Measurements from ENCODE around the gene PPP1R26.
"Not testable (repeated sequence)": the region's sequence is repeated elsewhere in the genome, so short reads cannot be mapped to it uniquely, and the experiment has no call there.

The PPP1R26 gene

GRCh38 chr9:135479469-135480052 lies at the start of gene PPP1R26:
Gene PPP1R26 (plus strand): TSS chr9:135479782. CDS start chr9:135484511, 4,729 bp downstream.
- no peak for DNase-seq

GRCh38 chr9:135437259-135437658 lies 42.3 kb upstream of the PPP1R26 start:
- no peak for DNase-seq

- not testable (repeated sequence) for DNase-seq
Measured at GRCh38 chr9:135437696-135438095, 41.9 kb upstream of the PPP1R26 start.

- DNase-seq = peak; percentile 20
Measured at GRCh38 chr9:135438581-135439232, 40.9 kb upstream of the PPP1R26 start.

GRCh38 chr9:135439514-135439913 lies 40.1 kb upstream of the PPP1R26 start:
- not testable (repeated sequence) for DNase-seq

GRCh38 chr9:135439916-135440315 lies 39.7 kb upstream of the PPP1R26 start:
- DNase-seq = no peak

- no peak for DNase-seq
Measured at GRCh38 chr9:135440620-135441019, 39.0 kb upstream of the PPP1R26 start.

GRCh38 chr9:135441105-135442071 lies 38.2 kb upstream of the PPP1R26 start:
- not testable (repeated sequence) for DNase-seq

GRCh38 chr9:135442075-135442474 lies 37.5 kb upstream of the PPP1R26 start:
- no peak for DNase-seq

GRCh38 chr9:135443797-135444425 lies 35.7 kb upstream of the PPP1R26 start:
- no peak for DNase-seq

GRCh38 chr9:135447126-135447525 lies 32.5 kb upstream of the PPP1R26 start:
- no peak for DNase-seq

GRCh38 chr9:135448663-135449100 lies 30.9 kb upstream of the PPP1R26 start:
- DNase-seq = no peak

GRCh38 chr9:135449532-135449931 lies 30.1 kb upstream of the PPP1R26 start:
- not testable (repeated sequence) for DNase-seq

- no peak for DNase-seq
Measured at GRCh38 chr9:135450956-135451355, 28.6 kb upstream of the PPP1R26 start.

GRCh38 chr9:135451909-135452308 lies 27.7 kb upstream of the PPP1R26 start:
- DNase-seq = not testable (repeated sequence)

- DNase-seq = no peak
Measured at GRCh38 chr9:135454737-135455136, 24.8 kb upstream of the PPP1R26 start.

- DNase-seq = no peak
Measured at GRCh38 chr9:135455401-135456030, 24.1 kb upstream of the PPP1R26 start.

GRCh38 chr9:135456436-135457104 lies 23.0 kb upstream of the PPP1R26 start:
- no peak for DNase-seq

GRCh38 chr9:135458478-135458877 lies 21.1 kb upstream of the PPP1R26 start:
- not testable (repeated sequence) for DNase-seq

- DNase-seq = no peak
Measured at GRCh38 chr9:135461936-135462335, 17.6 kb upstream of the PPP1R26 start.

GRCh38 chr9:135463140-135463539 lies 16.4 kb upstream of the PPP1R26 start:
- DNase-seq = no peak

GRCh38 chr9:135464181-135464580 lies 15.4 kb upstream of the PPP1R26 start:
- no peak for DNase-seq
